CD4-positive, CD25-positive, alpha-beta regulatory T cell (primary cell): ENCODE data around the gene CTAG1A. TPM values are rescaled to one million over a fixed set of nuclear protein-coding genes. Genes with fewer than 3 reads are reported as not detected.

Experiments
- ATAC-seq, 2 donors: fragments of 150-1000 bp; cut with Tn5 transposase; one replicate each; pipeline ENCODE4 v1.10.0; 2021; ENCODE audit warnings: low read depth in 2 of 2, moderate number of reproducible peaks in 2 of 2, moderate library complexity in 1 of 2
- DNase-seq, 3 donors: peaks; one replicate each; pipeline versions ENCODE4 v3.0.0 to v3.0.0-alpha.2; 2012 to 2022; ENCODE audit warnings: mixed read lengths in 1 of 3
- H3K27ac ChIP-seq: one replicate; pipeline ENCODE4 v1.7.0; 2013; ENCODE audit warnings: mild to moderate bottlenecking, low read length; ENCODE audit not compliant: insufficient read depth, poor library complexity, severe bottlenecking
- H3K27me3 ChIP-seq: one replicate; pipeline ENCODE4 v1.7.0; 2013; ENCODE audit warnings: low read length; ENCODE audit not compliant: control insufficient read depth, insufficient read depth
- H3K36me3 ChIP-seq: one replicate; pipeline ENCODE4 v1.7.0; 2013; ENCODE audit warnings: mild to moderate bottlenecking, low read length, moderate library complexity; ENCODE audit not compliant: control insufficient read depth, insufficient read depth
- H3K4me1 ChIP-seq: 2 replicates; pipeline ENCODE4 v1.7.0; 2013; ENCODE audit warnings: mild to moderate bottlenecking, low read length; ENCODE audit not compliant: insufficient read depth, control insufficient read depth, poor library complexity, severe bottlenecking
- H3K4me3 ChIP-seq: one replicate; pipeline ENCODE4 v1.7.0; 2013; ENCODE audit warnings: low read depth, mild to moderate bottlenecking, low read length, moderate library complexity
- H3K9me3 ChIP-seq, 2 experiments: 1 replicate in 1 of 2; 2 replicates in 1 of 2; pipeline ENCODE4 v1.7.0; 2013; ENCODE audit warnings: low read length in 2 of 2, mild to moderate bottlenecking in 1 of 2, moderate library complexity in 1 of 2; ENCODE audit not compliant: control insufficient read depth in 2 of 2
- H3K27ac Mint-ChIP-seq, 3 donors: one replicate each; pipeline ENCODE4 v1.8.0; 2020 to 2022; ENCODE audit warnings: mild to moderate bottlenecking in 3 of 3, mixed read lengths in 3 of 3, moderate library complexity in 2 of 3
- H3K27me3 Mint-ChIP-seq: one replicate; pipeline ENCODE4 v1.8.0; 2022; ENCODE audit warnings: mild to moderate bottlenecking, mixed read lengths
- H3K36me3 Mint-ChIP-seq: one replicate; pipeline ENCODE4 v1.8.0; 2020; ENCODE audit warnings: mixed read lengths
- H3K4me1 Mint-ChIP-seq, 4 donors: one replicate each; pipeline ENCODE4 v1.8.0; 2020 to 2022; ENCODE audit warnings: mixed read lengths in 4 of 4, mild to moderate bottlenecking in 1 of 4
- H3K4me3 Mint-ChIP-seq, 4 donors: one replicate each; pipeline ENCODE4 v1.8.0; 2020 to 2022; ENCODE audit warnings: mild to moderate bottlenecking in 4 of 4, mixed read lengths in 4 of 4, moderate library complexity in 3 of 4
- H3K9me3 Mint-ChIP-seq, 7 donors: one replicate each; pipeline ENCODE4 v1.8.0; 2020 to 2022; ENCODE audit warnings: mixed read lengths in 7 of 7, mild to moderate bottlenecking in 3 of 7, moderate library complexity in 2 of 7
- polyA plus RNA-seq, 4 donors: library from polyadenylated mRNA; unstranded; fragments of 300-500 nt; fragmentation: Illumina TruSeq; gene quantifications; one replicate each; pipeline ENCODE4 v1.2.3, GENCODE V29; 2021
- total RNA-seq: library from RNA; stranded (reverse); gene quantifications from one replicate; pipeline ENCODE4 v1.2.3, GENCODE V29; 2022

The CTAG1A gene
- total and polyA plus RNA-seq, 5 donors from 2014 or later, result not detected

DNA sequence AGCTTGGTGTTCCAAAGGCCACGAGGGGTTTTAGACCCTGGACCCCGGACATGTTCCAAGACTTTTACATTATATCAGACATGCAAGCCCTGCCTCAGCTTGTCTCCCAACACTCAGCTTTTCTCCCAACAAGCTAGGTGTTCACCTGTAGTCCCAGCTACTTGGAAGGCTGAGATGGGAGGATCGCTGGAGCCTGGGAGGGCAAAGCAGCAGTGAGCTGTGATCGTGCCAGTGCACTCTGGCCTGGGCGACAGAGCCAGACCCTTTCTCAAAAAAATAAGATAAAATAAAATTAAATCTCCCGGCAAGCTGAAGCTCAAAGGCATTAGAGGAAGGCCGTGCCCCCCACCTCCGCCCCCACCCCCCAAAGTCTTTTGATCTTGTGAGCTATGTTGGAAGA, 13.7 kb downstream of the CTAG1A start:
- H3K36me3 Mint-ChIP-seq, result no peaks in the 10 kb centered on the region

DNA sequence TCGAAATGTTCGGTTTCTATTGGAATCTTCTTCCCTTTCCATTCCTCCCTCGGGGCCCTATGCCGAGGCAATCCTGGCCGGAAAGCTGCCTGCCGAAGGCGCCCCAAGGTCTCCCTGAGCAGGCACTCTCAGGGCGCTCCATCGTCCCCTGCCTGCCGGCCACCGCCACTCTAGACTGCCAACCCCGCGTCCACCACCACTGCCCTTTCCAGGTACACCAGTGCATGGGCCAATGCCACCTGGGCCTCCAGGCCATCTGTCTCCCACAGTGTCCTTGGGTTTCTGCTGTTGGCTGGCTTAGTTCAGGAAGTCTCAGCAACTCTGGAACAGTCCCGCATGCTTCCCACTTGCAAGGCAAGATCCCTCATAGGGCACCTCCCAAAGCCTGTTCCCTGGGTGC, 14.6 kb downstream of the CTAG1A start:
- H3K27ac ChIP-seq, result no peak overlapping the region
- no peaks in the 10 kb centered on the region for H3K4me1 Mint-ChIP-seq
- H3K9me3 ChIP-seq, result no peaks in the 10 kb centered on the region
- H3K27ac Mint-ChIP-seq, result no peak overlapping the region
- H3K9me3 Mint-ChIP-seq, result peaks cover 0 to 3% (median 0%) of the 10 kb centered on the region in 7 donors
- H3K27me3 ChIP-seq, result no peaks in the 10 kb centered on the region
- DNase-seq, result no peak
- H3K27me3 Mint-ChIP-seq, result peaks cover 22% of the 10 kb centered on the region
- no peak for ATAC-seq
- H3K36me3 ChIP-seq, result no peaks in the 10 kb centered on the region
- H3K4me3 Mint-ChIP-seq, result no peak overlapping the region
- H3K4me1 ChIP-seq, result no peaks in the 10 kb centered on the region
- no peak overlapping the region for H3K4me3 ChIP-seq
- H3K36me3 Mint-ChIP-seq, result no peaks in the 10 kb centered on the region

More for the DNA sequence above, 13.7 kb downstream of the CTAG1A start:
- Histone ChIP-seq H3K4me3 (no peak overlapping the region), H3K9me3 (no peaks in the 10 kb centered on the region), H3K27me3 (no peaks in the 10 kb centered on the region), H3K4me1 (no peaks in the 10 kb centered on the region), H3K36me3 (no peaks in the 10 kb centered on the region), H3K27ac (no peak overlapping the region)
- peaks cover 0 to 5% (median 0%) of the 10 kb centered on the region in 7 donors for H3K9me3 Mint-ChIP-seq
- H3K4me1 Mint-ChIP-seq, result no peaks in the 10 kb centered on the region
- DNase-seq, result no peak
- peaks cover 17% of the 10 kb centered on the region for H3K27me3 Mint-ChIP-seq
- H3K4me3 Mint-ChIP-seq, result no peak overlapping the region
- H3K27ac Mint-ChIP-seq, result no peak overlapping the region
- no peak for ATAC-seq

DNA sequence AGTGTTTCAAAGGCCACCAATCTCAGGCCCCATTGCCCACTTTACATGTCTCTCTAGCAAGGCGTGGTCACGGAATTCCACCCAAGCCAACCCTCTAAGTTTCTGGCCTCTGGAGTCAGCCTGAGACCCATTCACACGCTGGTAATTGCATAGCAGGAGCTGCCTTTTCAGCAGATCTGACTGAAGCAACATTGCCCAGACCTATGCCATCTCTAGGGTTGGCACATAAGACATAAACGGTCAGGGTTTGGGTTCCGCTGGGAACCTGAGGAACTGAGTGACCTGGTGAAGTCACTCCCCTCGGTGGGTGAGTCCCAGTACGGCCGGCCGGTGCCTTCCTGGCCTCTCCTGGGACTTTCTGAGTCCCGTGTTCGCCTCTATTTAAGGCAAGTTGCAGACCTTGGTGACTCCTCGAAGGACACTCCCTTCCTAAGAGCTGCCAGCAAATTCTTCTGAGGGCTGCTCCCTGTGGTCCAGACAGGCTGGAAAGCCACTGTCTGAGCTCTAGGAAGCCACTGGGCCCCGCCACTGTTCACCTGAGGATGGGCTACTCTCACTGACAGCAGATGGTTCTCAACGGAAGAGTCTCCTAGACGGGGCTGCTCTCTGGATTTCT, 15.9 kb downstream of the CTAG1A start:
- no peak overlapping the region for H3K27ac Mint-ChIP-seq
- no peak overlapping the region for H3K4me3 Mint-ChIP-seq
- H3K4me1 Mint-ChIP-seq, result no peaks in the 10 kb centered on the region

DNA sequence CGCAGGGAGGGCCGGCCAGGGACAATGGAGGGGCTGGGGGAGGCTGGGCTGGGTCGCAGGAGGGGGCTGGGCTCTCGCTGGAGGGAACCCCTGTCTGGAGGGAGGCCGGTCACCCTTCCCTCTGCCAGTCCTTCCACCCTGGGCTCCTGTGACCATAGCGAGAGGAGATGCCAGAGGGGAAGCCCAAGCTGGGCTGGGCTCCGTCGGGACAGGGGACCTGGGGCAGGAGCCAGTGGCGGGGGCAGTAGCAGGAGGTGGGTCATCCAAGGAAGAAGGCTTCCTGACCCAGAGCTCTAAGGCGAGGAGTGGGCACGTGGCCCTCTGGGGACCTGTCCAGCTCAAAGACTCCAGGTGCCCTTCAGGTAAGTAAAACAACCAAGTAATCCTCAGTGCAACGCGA, 17.3 kb downstream of the CTAG1A start:
- no peaks in the 10 kb centered on the region for H3K4me1 ChIP-seq
- no peak overlapping the region for H3K4me3 Mint-ChIP-seq
- no peaks in the 10 kb centered on the region for H3K36me3 ChIP-seq

More for the DNA sequence above, 15.9 kb downstream of the CTAG1A start:
- Histone ChIP-seq H3K9me3 (no peaks in the 10 kb centered on the region), H3K27ac (no peak overlapping the region), H3K27me3 (no peaks in the 10 kb centered on the region), H3K36me3 (no peaks in the 10 kb centered on the region), H3K4me3 (no peak overlapping the region), H3K4me1 (no peaks in the 10 kb centered on the region)
- H3K36me3 Mint-ChIP-seq, result no peaks in the 10 kb centered on the region
- H3K9me3 Mint-ChIP-seq, result peaks cover 0 to 3% (median 0%) of the 10 kb centered on the region in 7 donors
- H3K27me3 Mint-ChIP-seq, result peaks cover 19% of the 10 kb centered on the region
- DNase-seq (no peak), ATAC-seq (no peak)

DNA sequence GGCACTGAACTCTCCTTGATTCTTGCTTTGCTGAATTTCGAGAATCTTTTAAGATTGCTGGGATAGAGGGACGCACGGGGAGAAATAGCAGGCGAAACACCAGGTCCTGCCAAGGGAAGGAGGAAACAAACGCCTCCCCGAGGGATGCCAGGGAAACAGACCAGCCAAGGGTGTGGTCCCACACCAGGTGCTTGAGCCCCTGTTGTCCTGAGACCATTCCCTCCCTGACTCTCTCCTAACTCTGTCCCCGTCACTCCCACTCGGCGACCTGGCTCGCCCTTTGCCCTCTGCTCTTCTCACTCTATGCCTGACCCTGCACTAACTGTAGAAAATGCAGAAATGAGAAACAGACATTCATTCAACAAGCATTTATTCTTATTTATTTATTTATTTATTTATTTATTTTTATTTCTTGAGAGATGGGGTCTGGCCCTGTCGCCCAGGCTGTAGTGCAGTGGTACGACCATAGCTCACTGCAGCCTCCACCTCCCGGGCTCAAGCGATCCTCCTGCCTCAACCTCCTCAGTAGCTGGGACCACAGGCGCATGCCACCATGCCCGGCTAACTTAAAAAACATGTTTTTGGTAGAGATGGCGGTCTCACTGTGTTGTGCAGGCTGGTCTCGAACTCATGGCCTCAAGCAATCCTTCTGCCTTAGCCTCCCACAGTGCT, 18.0 kb downstream of the CTAG1A start:
- Mint-ChIP-seq H3K4me3 (no peak overlapping the region), H3K9me3 (peaks cover 0 to 3% (median 0%) of the 10 kb centered on the region in 7 donors), H3K4me1 (peaks cover 0 to 2% (median 0%) of the 10 kb centered on the region in 4 donors), H3K27ac (no peak overlapping the region), H3K36me3 (no peaks in the 10 kb centered on the region), H3K27me3 (peaks cover 16% of the 10 kb centered on the region)
- Histone ChIP-seq H3K27ac (no peak overlapping the region), H3K36me3 (no peaks in the 10 kb centered on the region), H3K27me3 (no peaks in the 10 kb centered on the region), H3K4me3 (no peak overlapping the region), H3K4me1 (no peaks in the 10 kb centered on the region), H3K9me3 (no peaks in the 10 kb centered on the region)
- ATAC-seq, result no peak
- DNase-seq, result no peak

More for the DNA sequence above, 17.3 kb downstream of the CTAG1A start:
- Histone ChIP-seq H3K27me3 (no peaks in the 10 kb centered on the region), H3K4me3 (no peak overlapping the region), H3K9me3 (no peaks in the 10 kb centered on the region), H3K27ac (no peak overlapping the region)
- Mint-ChIP-seq H3K27me3 (peaks cover 19% of the 10 kb centered on the region), H3K36me3 (no peaks in the 10 kb centered on the region), H3K4me1 (peaks cover 0 to 2% (median 0%) of the 10 kb centered on the region in 4 donors), H3K27ac (no peak overlapping the region), H3K9me3 (peaks cover 0 to 3% (median 0%) of the 10 kb centered on the region in 7 donors)
- DNase-seq, result no peak
- no peak for ATAC-seq

DNA sequence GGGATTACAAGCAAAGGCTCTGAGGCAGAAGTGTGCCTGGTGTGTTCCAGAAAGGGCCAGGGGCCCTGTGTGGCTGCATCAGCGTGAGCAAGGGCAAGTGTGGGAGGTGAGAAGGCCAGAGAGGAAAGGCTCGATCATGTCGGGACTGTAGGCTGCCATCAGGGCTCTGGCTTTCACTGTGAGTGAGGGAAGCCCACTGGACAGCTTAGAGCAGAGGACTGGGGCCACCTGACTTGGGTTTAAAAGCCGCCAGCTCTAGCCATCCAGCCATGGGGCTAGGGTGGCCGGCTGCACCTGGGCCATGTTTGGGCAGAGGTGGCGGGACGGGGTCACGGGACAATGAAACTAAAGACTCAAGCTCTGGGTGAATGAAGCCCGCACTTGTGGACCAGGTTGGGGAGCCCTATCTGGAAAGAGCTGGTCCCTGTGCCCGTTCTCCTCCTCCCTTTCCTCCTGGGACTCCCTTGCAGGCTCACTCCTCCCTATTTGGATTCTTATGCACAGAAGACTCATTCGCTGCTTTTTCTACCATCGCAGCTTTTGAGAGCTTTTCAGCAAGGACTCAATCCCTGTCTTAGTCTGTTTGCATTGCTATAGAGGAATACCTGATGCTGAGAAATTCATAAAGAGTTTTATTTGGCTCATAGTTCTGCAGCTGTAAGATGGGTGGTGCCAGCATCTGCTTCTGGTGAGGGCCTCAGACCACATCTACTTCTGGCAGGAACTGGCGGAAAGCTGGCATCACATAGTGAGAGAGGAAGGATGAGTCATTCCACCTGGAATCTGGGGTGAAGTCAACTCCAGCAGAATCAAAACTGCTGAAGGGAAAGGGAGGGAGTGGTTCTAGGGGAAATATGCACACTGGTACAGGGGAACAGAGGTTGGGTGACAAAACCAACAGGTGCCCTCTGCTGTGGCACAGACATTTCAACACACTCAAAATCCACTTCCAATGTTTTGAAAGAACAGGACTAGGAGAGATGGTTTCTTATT, 18.8 kb downstream of the CTAG1A start:
- ATAC-seq (no peak), DNase-seq (no peak)
- no peaks in the 10 kb centered on the region for H3K4me1 ChIP-seq
- peaks cover 0 to 2% (median 0%) of the 10 kb centered on the region in 4 donors for H3K4me1 Mint-ChIP-seq
- H3K27ac ChIP-seq, result no peak overlapping the region
- no peaks in the 10 kb centered on the region for H3K27me3 ChIP-seq
- no peaks in the 10 kb centered on the region for H3K36me3 ChIP-seq
- H3K4me3 Mint-ChIP-seq, result no peak overlapping the region
- peaks cover 0 to 3% (median 0%) of the 10 kb centered on the region in 7 donors for H3K9me3 Mint-ChIP-seq
- H3K27me3 Mint-ChIP-seq, result peaks cover 16% of the 10 kb centered on the region
- no peaks in the 10 kb centered on the region for H3K9me3 ChIP-seq
- no peaks in the 10 kb centered on the region for H3K36me3 Mint-ChIP-seq
- H3K4me3 ChIP-seq, result no peak overlapping the region
- peak overlapping the region in 1 of 3 donors; percentile 20 for H3K27ac Mint-ChIP-seq

DNA sequence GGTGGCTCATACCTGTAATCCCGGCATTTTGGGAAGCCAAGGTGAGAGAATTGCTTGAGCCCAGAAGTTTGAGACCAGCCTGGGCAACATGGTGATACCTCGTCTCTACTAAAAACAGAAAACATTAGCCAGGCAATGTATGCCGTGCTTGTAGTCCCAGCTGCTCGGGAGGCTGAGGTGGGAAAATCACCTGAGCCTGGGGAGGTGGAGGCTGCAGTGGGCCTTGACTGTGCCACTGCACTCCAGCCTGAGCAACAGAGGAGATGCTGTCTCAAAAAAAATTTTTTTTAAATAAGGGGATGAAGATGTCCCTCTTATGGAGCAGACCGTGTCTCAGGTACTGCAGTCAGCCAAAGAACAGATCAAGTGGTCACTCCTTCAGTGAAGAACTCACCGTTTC, 20.6 kb downstream of the CTAG1A start:
- H3K4me1 ChIP-seq, result no peaks in the 10 kb centered on the region
- Mint-ChIP-seq H3K27me3 (peaks cover 13% of the 10 kb centered on the region), H3K4me3 (no peak overlapping the region), H3K4me1 (peaks cover 0 to 2% (median 0%) of the 10 kb centered on the region in 4 donors), H3K36me3 (no peaks in the 10 kb centered on the region), H3K27ac (no peak overlapping the region), H3K9me3 (peaks cover 0 to 3% (median 0%) of the 10 kb centered on the region in 7 donors)
- no peaks in the 10 kb centered on the region for H3K36me3 ChIP-seq
- no peak overlapping the region for H3K4me3 ChIP-seq
- no peaks in the 10 kb centered on the region for H3K9me3 ChIP-seq
- no peaks in the 10 kb centered on the region for H3K27me3 ChIP-seq
- H3K27ac ChIP-seq, result no peak overlapping the region
- DNase-seq, result no peak
- no peak for ATAC-seq
